HG02642 (cell line): Measurements from ENCODE around the gene SLC26A9.

Source experiments
- ATAC-seq: cut with Tn5 transposase; IDR thresholded peaks from one replicate; pipeline ENCODE4 v1.9.1; 2021; ENCODE audit warnings: mild to moderate bottlenecking; ENCODE audit not compliant: unreplicated experiment, poor library complexity

The SLC26A9 gene

DNA sequence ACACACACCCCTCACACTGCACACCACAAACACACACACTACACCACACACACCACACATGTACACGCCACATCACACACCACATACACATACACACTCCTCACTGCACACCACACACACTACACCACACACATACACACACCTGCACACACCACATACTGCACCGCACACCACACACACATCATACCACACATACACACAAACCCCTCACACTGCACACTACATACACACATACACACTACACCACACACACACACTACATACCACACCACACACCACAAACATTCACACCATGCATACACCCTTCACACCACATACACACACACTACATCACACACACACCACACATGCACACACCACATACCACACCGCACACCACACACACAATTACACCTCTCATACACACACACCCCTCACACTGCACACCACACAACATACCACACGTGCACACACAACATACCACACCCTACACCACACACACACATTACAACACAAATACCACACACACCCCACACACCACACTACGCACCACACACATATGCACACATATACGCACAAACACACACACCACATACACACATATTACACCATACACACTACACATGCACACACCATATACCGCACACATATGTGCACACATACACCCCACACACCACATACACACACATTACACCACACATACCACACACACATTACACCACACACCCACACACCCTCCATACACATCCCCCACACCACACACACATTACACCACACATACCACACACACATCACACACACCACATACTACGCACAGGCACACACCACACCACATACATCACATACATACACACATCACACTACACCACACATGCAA lies 30.3 kb upstream of the SLC26A9 start:
- ATAC-seq = no peak

DNA sequence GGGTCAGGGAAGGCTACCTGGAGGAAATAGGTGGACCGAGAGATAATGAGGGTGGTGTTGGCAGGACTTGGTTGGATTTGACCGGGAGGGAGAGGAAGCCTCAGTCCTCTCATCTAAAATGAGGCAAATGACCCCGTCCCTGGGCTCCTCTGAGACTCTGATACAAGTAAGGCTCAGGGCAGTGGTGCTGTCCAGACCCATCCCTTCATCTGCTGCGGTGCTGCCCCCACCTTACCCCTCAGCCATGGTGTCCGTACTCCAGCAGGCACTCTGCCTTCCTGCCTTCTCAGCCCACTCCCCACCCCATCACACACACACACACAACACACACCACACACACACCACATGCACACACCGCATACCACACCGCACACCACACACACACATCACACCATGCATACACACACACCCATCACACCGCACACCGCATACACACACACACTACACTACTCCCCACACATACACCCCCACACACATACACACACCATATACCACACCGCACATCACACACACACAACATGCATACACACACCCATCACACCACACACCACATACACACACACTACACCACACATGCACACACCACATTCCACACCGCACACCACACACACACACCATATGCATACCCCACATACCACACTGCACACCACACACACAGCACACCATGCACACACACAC lies 29.4 kb upstream of the SLC26A9 start:
- ATAC-seq = no peak

DNA sequence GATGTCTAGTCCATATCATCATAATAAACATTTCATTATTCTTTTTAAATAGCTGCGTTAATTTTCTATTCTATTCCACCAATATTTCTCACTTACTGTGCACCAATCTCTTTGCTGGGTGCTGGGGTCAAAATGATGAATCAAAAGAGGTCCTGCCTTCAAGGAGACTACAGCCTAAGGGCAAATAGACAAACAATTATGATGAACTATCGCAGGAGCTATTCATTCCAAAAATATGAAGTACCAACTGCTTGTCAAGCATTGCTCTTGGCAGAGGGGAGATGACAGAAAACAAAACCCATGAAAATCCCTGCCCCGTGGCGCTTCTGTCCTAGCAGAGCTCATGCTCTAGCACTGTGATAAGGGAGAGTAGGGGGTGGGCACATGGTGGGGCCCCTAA lies 28.8 kb upstream of the SLC26A9 start:
- ATAC-seq = no peak

DNA sequence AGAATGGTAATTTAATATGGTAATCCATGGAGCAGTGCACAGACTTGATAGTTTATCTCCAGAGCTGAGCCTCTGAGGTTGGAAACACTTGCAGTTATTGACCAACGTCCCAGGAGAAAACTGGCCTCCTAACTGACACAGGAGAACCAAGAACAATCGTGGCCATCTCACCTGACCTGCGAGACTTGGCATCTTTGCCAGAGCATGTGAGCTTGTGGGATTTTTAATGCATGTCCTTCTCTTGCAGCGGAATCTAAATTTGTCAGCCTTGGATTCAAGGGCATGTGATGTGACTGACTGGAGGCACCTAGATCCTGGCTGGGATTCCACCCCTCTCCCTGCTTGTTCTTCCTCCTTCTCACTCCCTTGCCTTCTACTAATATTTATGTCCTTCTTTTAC lies 27.8 kb upstream of the SLC26A9 start:
- ATAC-seq = no peak

DNA sequence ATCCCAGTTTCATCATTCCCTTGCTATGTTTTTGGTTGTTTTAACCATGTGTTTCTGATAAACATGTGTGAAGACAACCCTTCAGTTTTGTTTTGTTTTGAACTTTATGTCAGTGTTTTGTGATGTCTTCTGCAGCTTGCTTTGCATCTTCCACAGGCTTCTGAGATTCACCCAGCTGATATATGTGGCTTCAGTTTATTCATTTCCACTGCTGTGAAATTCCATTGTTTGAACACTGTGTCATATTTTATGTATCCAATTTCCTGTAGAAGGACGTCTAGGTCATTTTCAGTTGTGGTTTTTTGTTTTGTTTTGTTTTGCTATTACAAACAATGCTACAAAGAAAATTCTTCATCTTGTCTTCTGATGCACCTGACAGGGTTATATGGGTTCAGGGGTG lies 27.2 kb upstream of the SLC26A9 start:
- no peak for ATAC-seq

DNA sequence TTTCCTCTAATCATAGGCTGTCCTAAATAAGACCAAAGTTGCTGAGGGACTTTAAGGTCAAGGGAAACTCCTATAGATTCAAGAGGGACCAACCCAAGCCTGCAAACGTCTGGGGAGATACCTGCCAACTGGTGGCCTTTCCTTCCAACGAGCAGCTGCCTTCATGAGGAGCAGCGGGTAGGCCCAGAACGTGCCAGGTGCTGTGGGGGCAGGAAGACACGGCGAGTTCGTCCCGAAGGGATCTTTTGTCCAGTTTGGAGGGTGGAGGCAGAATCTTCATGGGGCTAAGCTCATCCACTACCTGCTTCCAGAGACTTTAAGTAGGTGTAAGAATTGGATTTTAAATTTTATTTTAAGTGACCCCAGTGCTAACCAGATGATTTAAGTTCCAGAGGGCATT lies 26.0 kb upstream of the SLC26A9 start:
- ATAC-seq = no peak

DNA sequence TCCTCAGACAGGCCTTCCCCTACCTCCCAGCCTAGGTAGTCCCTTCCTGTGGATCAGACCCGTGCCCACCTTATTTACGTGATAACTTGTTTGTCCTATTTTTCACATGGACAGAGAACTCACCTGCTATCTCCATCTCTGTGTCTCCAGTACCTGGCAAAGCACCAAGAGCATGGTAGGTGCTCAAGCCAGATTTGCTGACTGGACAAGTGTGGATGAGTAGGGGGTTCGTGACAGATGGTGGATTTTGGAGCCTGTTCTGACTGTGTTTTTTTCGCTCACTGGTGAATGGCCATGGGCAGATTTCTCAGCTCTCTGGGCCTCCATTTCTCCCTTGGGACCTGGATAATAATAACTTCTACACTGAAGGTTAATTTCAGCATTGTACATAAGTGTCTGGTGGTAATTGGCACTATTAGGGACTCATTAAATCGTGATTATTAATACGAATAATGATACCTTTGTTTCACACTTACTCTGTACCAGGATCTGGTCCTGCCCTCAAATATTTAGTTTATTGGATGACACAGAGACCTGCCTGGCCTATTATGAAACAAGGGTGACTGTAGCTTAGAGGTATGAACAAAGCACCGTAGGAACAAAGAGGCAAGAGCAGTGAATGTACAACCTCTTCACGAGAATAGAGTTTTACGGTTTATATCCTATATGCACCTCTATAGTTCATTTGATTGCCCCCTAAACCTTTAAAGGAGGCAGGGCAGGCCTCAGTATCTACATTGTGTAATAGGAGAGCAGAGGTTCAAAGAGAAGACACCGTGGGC lies 24.5 kb upstream of the SLC26A9 start:
- no peak for ATAC-seq

DNA sequence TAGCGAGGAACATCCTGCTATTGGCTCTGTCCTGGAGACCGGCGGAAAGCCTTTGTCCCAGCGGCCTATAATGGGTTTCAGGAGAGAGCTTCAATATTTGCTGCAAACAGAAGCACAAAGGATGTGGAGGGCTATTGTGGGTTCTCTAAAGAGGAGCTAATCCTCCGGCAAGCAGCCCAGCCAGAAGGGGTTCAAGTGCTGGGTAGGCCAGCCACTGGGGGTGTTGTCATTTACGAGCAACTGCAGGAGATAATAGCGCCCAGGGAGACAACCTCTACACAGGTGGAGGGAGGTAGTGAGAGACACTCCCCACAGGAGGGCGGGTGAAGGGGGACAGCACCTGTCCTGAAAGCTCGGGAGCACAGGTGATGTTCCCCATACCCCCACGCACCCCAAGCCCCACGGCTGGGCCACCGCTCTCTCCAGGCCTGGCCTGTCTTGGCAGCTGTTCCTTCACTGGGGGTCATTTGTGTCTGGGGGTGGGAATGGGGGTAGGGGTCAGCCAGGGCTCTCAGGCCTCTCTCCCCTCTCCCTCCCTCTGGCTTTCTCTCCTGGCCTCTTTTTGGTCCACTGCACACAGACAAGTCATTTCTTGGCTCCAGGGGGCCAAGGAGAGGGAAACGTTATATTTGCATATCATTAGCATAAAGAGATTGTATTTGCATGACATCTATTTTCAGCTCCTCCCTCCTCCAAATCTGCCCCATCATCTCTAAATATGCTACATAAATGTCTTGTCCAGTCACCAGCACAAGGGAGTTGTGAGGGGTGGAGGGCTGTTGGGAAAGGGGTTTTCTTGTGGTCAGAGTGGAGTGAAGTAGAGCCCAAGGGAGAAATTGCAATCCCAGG lies 22.0 kb upstream of the SLC26A9 start:
- no peak for ATAC-seq

DNA sequence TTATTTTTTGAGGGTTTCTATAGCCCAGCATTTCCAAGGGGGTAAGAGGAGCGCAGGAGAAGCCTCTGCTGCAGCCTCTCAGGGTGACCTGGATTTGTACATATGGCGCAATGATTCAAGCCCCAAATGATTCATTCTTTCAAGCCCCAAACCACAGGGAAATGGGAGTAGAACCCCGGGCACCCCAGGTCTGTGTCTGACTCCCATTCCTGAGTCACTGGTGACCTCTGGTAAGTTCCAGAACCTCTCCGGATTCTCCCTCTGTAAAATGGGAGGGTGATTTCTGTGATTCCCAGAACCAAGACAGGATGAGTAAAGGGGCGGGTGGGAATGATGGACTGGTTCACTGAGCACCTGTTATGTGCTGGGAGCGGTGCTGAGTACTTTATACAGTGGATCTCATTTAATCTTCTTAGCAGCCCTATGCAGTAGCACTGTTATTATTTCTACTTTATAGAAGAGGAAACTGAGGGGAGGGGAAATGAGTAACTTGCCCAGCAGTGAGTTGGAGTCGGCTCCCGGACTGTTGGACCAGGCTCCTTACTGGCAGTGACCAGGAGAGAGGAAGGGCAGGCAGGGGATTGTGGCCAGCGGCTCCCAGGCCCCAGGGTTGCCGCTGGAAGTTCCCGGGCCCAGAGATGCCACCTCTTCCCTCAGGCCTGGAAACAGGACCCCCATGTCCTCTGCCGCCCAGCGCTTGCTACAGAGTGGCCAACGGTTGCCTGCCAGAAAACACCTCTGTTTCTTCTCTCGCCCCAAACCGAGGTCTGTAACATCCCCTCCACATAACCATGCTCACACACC lies 20.3 kb upstream of the SLC26A9 start:
- ATAC-seq = no peak

DNA sequence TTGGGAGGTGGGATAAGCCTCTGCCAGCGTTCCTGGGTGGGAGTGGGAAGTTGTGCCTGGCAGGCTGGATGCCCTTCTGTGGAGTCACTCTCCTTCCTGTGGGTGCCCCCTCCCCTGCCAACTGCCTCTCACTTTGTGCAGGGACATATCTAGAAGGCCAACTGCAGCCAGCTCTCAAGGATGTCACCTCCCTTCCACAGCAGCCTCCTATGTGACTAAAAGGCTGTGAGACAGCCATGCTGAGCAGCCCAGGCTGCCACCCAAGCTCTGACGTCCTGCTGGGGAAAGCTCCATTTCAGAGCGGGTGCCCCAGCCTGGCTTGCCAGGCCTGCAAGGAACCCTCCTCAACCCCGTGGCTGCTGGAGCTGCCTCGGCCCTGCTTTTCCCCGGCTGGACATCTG lies 19.6 kb upstream of the SLC26A9 start:
- no peak for ATAC-seq

DNA sequence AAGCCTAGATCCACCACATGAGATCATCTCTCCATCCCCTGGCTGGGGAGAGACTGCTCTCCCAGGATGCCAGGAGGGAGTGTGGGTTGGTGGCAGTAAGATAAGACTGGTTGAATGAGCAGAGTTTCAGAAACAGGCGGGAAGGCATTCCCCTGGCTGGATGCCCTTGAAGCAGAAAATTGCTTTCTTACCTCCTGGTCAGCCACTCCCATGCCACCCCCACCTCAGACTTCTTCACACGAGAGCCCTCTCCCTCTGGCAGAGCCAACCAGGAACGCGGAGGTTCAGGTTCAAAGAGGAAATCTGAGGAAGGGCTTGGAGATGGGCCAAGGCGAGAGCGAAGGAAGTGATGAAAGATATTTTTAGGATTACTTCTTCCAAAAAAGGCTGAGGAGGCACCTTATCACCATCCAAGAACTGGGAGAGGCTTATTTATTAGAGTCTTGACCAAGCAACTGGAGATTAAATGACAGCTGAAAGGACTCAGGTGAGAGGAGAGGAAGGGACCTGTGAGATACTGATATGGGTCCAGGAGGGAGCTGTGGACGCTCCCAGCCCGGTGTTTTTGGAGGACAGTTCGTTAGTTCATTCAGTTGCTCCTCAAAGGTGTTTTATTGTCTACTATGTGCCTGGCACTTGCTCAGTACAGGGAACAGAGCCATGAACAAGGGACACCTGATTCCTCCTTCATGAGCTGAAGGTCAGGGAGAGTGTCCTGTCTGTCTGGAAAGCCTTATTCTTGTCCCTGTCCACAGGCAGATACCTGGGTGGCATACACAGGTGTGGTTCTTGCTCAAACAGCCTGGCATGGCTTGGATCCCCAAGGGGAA lies 18.9 kb upstream of the SLC26A9 start:
- ATAC-seq = no peak

DNA sequence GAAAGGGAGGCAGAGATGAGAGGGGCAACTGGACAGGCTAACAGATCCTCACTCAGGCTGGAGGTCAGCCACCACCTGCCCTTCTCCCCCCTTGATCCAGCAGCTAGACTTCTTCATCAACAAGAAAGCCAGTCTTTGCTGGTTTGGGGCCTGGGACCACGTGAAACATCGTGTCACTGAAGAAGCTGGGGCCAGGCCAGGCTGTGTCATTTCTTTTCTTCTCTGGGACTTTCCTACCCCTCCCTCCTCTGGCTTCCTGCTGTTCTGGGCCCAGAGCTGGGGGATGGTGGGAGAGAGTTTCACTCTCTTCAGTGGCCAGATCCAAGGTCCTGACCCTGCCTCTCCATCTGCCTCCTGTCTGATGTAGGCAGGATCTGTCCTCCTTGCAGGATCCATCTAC lies 18.1 kb upstream of the SLC26A9 start:
- no peak for ATAC-seq

DNA sequence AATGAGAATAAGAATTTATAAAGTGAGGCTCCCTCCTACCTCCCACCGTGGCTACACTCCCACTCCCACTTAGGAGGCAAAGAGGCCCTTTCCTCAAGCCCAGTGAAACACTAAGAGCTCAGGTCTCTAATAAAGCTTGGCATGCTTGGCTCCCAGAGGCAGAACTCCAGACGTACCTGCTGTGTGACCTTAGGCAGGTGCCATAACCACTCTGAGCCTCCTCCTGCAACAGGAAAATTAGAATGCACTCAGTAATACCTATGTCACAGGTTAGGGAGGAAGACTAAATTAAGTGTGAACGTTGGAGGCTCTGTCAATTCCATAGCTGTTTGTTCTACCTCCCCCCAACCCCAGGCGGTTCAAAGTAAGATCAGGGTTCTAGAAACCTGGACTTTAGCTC lies 16.5 kb upstream of the SLC26A9 start:
- no peak for ATAC-seq

DNA sequence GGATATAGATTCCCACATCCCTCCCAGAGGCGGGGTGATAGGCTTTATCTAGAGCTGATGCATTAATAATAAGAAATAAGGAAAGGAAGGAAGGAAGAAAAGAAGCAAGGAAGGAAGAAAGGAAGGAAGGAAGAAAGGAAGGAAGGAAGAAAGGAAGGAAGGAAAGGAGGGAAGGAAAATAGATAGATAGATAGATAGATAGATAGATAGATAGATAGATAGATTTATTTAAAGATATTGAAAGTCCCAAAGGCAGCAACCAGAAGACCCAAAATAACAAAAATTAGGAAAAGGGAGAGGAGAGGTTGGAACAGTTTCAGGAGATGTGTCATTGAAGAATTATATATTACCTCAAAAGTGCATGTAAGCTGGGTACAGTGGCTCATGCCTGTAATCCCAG lies 12.2 kb upstream of the SLC26A9 start:
- no peak for ATAC-seq

DNA sequence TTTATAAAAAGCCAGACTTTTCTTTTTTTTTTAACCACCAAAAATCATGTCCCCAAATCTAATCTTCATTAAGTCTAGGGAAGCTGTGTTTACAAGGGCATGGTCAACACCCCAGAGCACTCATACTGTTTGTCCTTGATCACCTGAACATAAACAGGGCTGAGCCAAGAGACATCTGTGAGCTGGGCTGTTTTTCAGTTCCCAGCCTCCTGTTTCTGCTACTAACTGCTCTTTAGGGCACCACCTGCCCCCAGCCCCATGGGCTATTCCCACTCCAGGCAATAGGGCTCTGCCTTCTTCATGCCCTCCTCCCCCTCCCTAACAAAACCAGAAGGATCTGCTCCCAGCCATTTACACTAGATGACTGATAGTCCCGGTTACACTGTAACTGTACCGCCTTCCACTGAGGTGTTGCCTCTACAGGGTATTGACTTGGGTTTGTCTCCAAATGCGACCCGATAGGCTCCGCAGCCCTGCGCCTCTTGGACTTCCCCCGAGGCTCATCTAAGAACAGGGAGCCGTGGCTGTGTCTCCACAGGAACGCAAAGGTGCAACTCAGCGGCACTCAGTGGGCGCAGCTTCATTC lies 11.7 kb upstream of the SLC26A9 start:
- no peak for ATAC-seq

DNA sequence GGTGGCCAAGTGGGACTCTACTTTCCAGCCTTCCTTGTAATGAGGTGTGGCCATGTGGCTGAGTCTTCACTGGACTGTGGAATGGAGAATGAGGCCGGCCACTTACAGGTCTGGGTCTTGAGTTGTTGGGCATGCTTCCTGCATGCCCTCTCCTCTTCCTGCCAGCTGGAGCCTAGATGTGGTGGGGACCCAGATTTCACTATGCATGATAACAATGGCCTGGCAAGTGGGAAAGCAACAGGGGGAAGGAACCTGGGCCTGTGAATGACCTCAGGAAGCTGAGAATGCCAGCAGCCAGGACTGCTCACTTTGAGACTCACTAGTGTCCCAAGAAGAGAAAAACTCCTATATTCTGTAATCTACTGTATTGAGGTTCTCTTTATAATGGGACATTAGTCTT lies 8.5 kb upstream of the SLC26A9 start:
- no peak for ATAC-seq

DNA sequence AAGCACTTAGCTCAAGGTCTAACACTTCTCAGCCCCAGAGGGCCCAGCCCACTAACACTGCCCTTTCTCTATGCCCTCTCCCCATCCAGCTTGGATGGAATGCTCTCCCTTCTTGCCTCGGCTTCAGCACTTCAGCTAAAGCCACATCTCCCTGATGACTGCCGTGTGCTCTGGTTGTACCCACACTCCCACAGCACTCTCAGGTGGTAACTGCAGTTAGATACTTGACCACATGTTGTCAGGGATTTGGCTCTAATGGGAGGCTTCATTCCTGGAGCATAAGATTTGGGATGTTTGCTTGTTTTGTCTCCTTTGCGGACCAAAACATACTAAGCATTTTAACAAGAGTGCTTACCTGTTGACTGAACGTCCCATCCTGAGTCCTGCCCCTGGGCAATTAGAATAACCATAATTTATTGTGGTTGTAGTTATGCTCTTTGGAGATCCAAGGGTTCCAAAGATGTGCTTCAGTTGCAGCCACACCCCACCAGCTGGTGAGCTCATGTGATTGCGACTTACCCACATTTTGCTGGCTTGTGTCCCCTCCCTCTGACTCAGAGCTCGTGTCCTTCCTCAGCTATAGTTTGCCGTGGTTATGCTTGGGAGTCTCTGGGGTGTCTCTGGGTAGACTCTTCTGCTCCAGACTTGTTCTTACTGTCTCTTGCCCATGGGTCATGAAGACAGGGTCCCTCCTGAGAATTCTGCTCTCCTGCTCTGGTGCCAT lies 7.7 kb upstream of the SLC26A9 start:
- ATAC-seq = no peak

DNA sequence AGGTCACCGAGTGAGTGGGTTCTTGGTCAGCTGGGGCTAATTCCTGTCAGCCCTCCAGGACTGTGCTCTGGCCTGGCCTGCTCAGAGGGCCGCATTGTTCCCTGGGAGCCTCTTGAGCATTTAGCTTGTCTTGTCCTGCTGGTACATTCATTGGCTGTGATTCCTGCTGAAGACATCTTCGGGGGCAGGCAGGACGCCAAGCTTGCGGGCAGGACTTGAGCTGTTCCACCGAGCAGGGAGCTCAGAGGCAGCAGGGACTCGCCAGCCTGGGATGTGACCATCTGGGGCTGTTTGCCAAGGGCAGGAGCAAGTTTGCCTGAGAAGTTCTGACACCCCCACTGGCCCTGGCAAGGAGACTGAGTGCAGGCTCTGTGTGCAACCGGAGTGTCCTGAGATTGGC lies 7.0 kb upstream of the SLC26A9 start:
- no peak for ATAC-seq
